PC-9 (cell line): ENCODE measurements around the gene APRT.

ENCODE experiments used
- EZH2 ChIP-seq: fragments of 200-600 bp; sonication (generic); IDR thresholded peaks from 2 replicates; pipeline ENCODE4 v1.8.0; 2017; ENCODE audit warnings: antibody characterized with exemption, low read depth
- TF ChIP-seq, protein P1 (sequence below): fragments of 200-600 bp; sonication (generic); conservative IDR thresholded peaks from 2 replicates; pipeline ENCODE4 v1.6.1; 2017; ENCODE audit warnings: mixed run types, antibody characterized with exemption, mild to moderate bottlenecking, moderate library complexity

DNA sequence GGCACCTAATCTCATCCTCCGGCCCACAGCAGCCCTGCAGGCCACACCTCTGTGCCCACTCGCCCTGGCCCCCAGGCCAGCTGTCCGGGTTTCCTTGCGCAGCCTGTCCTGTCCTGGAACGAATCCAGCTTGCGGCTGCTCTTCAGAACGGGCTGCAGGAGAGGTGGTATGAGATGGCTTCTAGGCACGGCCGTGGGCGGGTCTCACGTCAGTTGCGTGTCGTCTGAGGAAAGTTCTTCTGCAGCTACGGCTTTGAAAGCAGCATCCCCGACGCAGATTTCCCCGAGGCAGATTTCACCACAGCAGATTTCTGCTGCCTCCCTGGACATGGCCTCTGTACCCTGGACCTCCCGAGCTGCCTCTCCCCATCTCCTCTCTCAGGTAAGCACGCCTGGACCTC is 26.8 kb upstream of the APRT start:
- TF ChIP-seq, protein P1, sequence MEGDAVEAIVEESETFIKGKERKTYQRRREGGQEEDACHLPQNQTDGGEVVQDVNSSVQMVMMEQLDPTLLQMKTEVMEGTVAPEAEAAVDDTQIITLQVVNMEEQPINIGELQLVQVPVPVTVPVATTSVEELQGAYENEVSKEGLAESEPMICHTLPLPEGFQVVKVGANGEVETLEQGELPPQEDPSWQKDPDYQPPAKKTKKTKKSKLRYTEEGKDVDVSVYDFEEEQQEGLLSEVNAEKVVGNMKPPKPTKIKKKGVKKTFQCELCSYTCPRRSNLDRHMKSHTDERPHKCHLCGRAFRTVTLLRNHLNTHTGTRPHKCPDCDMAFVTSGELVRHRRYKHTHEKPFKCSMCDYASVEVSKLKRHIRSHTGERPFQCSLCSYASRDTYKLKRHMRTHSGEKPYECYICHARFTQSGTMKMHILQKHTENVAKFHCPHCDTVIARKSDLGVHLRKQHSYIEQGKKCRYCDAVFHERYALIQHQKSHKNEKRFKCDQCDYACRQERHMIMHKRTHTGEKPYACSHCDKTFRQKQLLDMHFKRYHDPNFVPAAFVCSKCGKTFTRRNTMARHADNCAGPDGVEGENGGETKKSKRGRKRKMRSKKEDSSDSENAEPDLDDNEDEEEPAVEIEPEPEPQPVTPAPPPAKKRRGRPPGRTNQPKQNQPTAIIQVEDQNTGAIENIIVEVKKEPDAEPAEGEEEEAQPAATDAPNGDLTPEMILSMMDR: no peak
- TF ChIP-seq EZH2: no peak
